Activated CD4-positive, alpha-beta T cell treated with anti-CD3 and anti-CD28 coated beads, Interleukin-2, amount 10 ng/mL, durations not matched to agents 7 days and 5 days (primary cell): ENCODE measurements around the gene LY6G6D. TPM values are rescaled to one million over a fixed set of nuclear protein-coding genes. Genes with fewer than 3 reads are reported as not detected.

ENCODE experiments used
- CTCF ChIA-PET: fragments of 350-600 bp; sonication (Branson Sonifier 250); formaldehyde crosslinking; loops from one replicate; lab custom pipeline; 2021; ENCODE audit warnings: antibody characterized with exemption; lab: Charles Lee
- POLR2A ChIA-PET: fragments of 350-600 bp; sonication (Branson Sonifier 250); formaldehyde crosslinking; loops from one replicate; lab custom pipeline; 2021; ENCODE audit warnings: antibody characterized with exemption; lab: Charles Lee
- DNase-seq: peaks from one replicate; pipeline ENCODE4 v3.0.0-alpha.2; 2020
- H3K27ac Mint-ChIP-seq: one replicate; pipeline ENCODE4 v1.8.0; 2021; ENCODE audit warnings: mild to moderate bottlenecking, moderate library complexity, mixed read lengths
- H3K27me3 Mint-ChIP-seq: one replicate; pipeline ENCODE4 v1.8.0; 2021; ENCODE audit warnings: mixed read lengths
- H3K36me3 Mint-ChIP-seq: one replicate; pipeline ENCODE4 v1.8.0; 2021; ENCODE audit warnings: low read depth, mixed read lengths
- H3K4me1 Mint-ChIP-seq: one replicate; pipeline ENCODE4 v1.8.0; 2021; ENCODE audit warnings: mixed read lengths
- H3K4me3 Mint-ChIP-seq: one replicate; pipeline ENCODE4 v1.8.0; 2021; ENCODE audit warnings: mild to moderate bottlenecking, moderate library complexity, mixed read lengths
- H3K9me3 Mint-ChIP-seq: one replicate; pipeline ENCODE4 v1.8.0; 2021; ENCODE audit warnings: mixed read lengths
- total RNA-seq, 2 experiments: library from RNA; stranded (reverse); gene quantifications; one replicate each; pipeline ENCODE4 v1.2.3, GENCODE V29; 2021

The LY6G6D gene
- total RNA-seq, 2 experiments from 2014 or later: not detected

DNA sequence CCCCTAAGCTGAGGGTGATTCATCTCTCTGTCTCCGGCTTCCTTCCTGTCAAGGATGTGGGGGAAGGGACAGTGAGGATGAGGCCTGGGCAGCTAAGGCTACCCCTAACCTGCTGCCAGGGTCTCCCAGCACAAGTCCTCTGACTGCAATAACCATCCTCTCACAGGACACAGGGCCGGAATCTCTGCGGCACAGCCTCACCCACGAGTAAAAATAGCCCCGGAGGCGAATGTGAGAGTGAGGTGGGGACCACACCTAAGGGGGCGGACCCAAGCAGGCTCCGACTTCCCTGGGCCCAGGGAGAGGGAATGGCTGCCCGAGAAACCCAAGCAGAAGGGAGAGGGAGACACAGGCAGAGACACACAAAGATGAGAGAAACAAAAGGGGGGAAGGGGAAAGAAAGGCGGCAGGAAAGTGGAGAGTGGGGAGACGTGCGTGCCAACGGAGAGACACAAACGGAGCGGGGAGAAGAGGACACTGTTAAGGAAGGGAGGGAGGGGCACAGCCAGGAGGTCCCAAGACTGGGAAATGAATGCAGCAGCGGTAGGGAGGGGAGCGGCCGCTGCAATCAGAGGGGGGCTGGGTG is 19.8 kb downstream of the LY6G6D start:
- H3K36me3 Mint-ChIP-seq: peaks cover 49% of the 10 kb centered on the region
- DNase-seq: peak; percentile 64
- CTCF ChIA-PET: interaction anchor here (0.6 to 2.2 kb wide), 7 partner anchors 9 to 158 kb away, joined by 3 to 17 read pairs (median 4); no protein-coding TSS in a partner anchor
- POLR2A ChIA-PET: interaction anchor here (2.7 kb wide), 1 partner anchor 92 kb away, joined by 9 read pairs; the partner anchor contains the start of gene HSPA1B
- H3K27me3 Mint-ChIP-seq: no peaks in the 10 kb centered on the region
- no peaks in the 10 kb centered on the region for H3K9me3 Mint-ChIP-seq
- peaks cover 69% of the 10 kb centered on the region for H3K4me1 Mint-ChIP-seq
- H3K27ac Mint-ChIP-seq: peak overlapping the region; percentile 96
- H3K4me3 Mint-ChIP-seq: peak overlapping the region; percentile 94

- CTCF ChIA-PET: interaction anchor here (0.7 to 2.3 kb wide), 5 partner anchors 9 to 128 kb away, joined by 3 to 17 read pairs (median 6); partner anchors contain the start of gene VWA7
- peaks cover 42% of the 10 kb centered on the region for H3K36me3 Mint-ChIP-seq
- H3K4me1 Mint-ChIP-seq: peaks cover 65% of the 10 kb centered on the region
- peak; percentile 85 for DNase-seq
- H3K4me3 Mint-ChIP-seq: peak within 1 kb of the TSS; percentile 94
- H3K27me3 Mint-ChIP-seq: no peaks in the 10 kb centered on the region
- peak within 1 kb of the TSS; percentile 96 for H3K27ac Mint-ChIP-seq
- no peaks in the 10 kb centered on the region for H3K9me3 Mint-ChIP-seq
- POLR2A ChIA-PET: interaction anchor here (0.6 to 2.7 kb wide), 4 partner anchors 11 to 91 kb away, joined by 3 to 9 read pairs (median 4); partner anchors contain the start of genes HSPA1B, LSM2 and VARS1
These were observed 21.0 kb downstream of the LY6G6D start, which contains the start of gene CLIC1 for GRCh38 chr6:31736021-31736767. CLIC1 (minus strand) TSS chr6:31736530; CDS start chr6:31736300, 230 bp downstream.

DNA sequence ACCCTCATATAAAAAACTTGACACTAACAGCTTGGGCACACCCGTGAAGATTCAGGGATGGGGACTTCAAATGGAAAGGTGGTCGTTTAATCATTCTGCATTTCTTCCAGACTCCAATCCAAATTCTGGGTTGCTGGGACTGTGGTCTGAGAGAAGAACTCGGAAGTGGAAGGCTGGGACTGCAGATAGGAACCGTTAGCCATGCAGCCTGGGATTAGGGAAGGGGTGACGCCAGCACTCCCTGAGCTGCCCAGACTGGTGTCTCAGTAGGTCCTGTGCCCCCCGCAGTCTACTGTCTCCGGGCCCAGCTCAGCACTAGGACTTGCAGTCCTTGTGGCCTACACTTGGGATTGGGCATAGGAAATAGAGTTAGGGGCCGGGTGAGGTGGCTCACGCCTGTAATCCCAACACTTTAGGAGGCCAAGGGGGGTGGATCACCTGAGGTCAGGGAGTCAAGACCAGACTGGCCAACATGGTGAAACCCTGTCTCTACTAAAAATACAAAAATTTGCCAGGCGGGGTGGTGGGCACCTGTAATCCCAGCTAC is 21.7 kb downstream of the LY6G6D start:
- peaks cover 68% of the 10 kb centered on the region for H3K4me1 Mint-ChIP-seq
- DNase-seq: no peak
- H3K27ac Mint-ChIP-seq: peak overlapping the region; percentile 96
- CTCF ChIA-PET: interaction anchor here (0.6 to 4.1 kb wide), 7 partner anchors 10 to 1237 kb away, joined by 3 to 21 read pairs (median 7); partner anchors contain the start of gene VWA7
- peak overlapping the region; percentile 94 for H3K4me3 Mint-ChIP-seq
- peaks cover 42% of the 10 kb centered on the region for H3K36me3 Mint-ChIP-seq
- H3K27me3 Mint-ChIP-seq: no peaks in the 10 kb centered on the region
- POLR2A ChIA-PET: interaction anchor here (0.6 to 2.7 kb wide), 4 partner anchors 11 to 90 kb away, joined by 3 to 9 read pairs (median 6); partner anchors contain the start of genes ABHD16A, HSPA1B and LSM2
- no peaks in the 10 kb centered on the region for H3K9me3 Mint-ChIP-seq

GRCh38 chr6:31737315-31737990 is 22.3 kb downstream of the LY6G6D start:
- Mint-ChIP-seq H3K4me3 (peak overlapping the region; percentile 94), H3K27me3 (no peaks in the 10 kb centered on the region), H3K9me3 (no peaks in the 10 kb centered on the region), H3K4me1 (peaks cover 65% of the 10 kb centered on the region), H3K27ac (peak overlapping the region; percentile 96), H3K36me3 (peaks cover 39% of the 10 kb centered on the region)
- DNase-seq: peak; percentile 39
- CTCF ChIA-PET: interaction anchor here (0.6 to 4.4 kb wide), 20 partner anchors 8 to 1237 kb away, joined by 3 to 26 read pairs (median 6); partner anchors contain the start of genes BAG6, DDAH2, HSPA1A and HSPA1L
- POLR2A ChIA-PET: interaction anchor here (0.5 to 2.7 kb wide), 8 partner anchors 10 to 115 kb away, joined by 3 to 9 read pairs (median 4); partner anchors contain the start of genes ABHD16A, HSPA1A, HSPA1B and HSPA1L

DNA sequence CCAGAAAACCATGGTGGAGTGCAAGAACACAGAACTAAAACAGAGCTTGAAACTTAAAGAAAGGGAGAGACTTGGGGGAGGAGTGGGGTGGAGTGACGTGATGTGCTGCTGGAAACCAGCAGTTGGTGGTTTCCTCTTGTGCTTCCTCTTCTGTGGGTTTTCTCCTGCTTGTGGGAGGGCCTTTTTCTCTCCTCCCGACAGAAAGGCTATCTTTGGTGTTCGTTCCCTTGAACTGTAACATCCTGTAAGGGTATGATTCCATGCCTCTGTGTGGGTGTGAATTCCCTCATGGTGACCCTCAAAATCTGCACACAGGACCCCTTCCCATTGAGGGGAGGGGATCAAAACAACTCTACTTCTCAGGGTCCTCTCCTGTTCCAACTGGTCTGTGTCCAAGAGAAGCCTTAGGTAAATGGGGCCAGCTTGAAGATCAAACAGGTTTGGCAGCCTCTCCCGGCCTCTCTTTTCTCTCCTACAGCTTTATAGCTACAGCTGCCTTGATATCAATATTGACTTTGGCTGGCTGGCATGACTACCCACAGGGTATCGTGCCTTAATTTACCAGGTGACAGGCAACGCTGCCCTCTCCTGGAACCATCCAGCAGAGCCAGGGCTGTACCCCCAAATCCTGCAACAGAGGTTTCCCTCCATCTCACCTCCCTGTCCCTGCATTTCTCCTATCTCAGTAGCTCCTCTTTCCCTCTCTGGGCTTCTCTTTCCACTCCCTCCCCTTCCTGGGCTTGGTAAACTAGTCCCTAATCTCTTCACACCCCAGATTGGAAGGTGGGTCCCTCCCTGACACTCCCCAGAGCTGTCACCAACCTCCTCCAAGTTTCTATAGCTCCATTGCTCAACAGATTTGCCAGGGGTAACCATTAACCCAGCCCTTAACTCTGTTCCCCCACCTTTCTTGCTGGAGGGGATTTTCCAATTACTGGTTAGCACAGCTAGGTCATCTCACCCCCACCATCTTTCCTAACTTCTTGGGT is 23.1 kb downstream of the LY6G6D start:
- DNase-seq: peak; percentile 85
- peak overlapping the region; percentile 96 for H3K27ac Mint-ChIP-seq
- POLR2A ChIA-PET: interaction anchor here (0.5 to 1.3 kb wide), 9 partner anchors 11 to 1795 kb away, joined by 3 to 5 read pairs (median 3); partner anchors contain the start of genes HSPA1A, HSPA1L, LSM2 and NEU1
- H3K27me3 Mint-ChIP-seq: no peaks in the 10 kb centered on the region
- H3K9me3 Mint-ChIP-seq: no peaks in the 10 kb centered on the region
- CTCF ChIA-PET: interaction anchor here (0.6 to 4.4 kb wide), 24 partner anchors 9 to 414 kb away, joined by 3 to 26 read pairs (median 5); partner anchors contain the start of genes BAG6, DDAH2, GPANK1 and HSPA1A
- peaks cover 44% of the 10 kb centered on the region for H3K36me3 Mint-ChIP-seq
- H3K4me1 Mint-ChIP-seq: peaks cover 65% of the 10 kb centered on the region
- H3K4me3 Mint-ChIP-seq: peak overlapping the region; percentile 94

- Mint-ChIP-seq H3K9me3 (no peaks in the 10 kb centered on the region), H3K27me3 (no peaks in the 10 kb centered on the region), H3K4me3 (peak within 1 kb of the TSS; percentile 94), H3K36me3 (peaks cover 37% of the 10 kb centered on the region), H3K4me1 (peaks cover 56% of the 10 kb centered on the region), H3K27ac (peak within 1 kb of the TSS; percentile 96)
- ChIA-PET POLR2A (interaction anchor here (0.6 to 1.3 kb wide), 4 partner anchors 10 to 123 kb away, joined by 3 to 7 read pairs (median 4); partner anchors contain the start of genes DDAH2, LSM2 and NEU1), CTCF (interaction anchor here (0.6 to 4.4 kb wide), 18 partner anchors 10 to 189 kb away, joined by 3 to 26 read pairs (median 4); partner anchors contain the start of genes BAG6, C6orf47, DDAH2 and GPANK1)
- peak; percentile 98 for DNase-seq
These were observed 24.7 kb downstream of the LY6G6D start, which contains the start of gene MSH5 for GRCh38 chr6:31739639-31740396. MSH5 (plus strand) TSS chr6:31740005; CDS start chr6:31740467, 462 bp downstream.

GRCh38 chr6:31740397-31741223 is 25.5 kb downstream of the LY6G6D start:
- Mint-ChIP-seq H3K4me1 (peaks cover 61% of the 10 kb centered on the region), H3K9me3 (no peaks in the 10 kb centered on the region), H3K27ac (peak overlapping the region; percentile 96), H3K4me3 (peak overlapping the region; percentile 88), H3K27me3 (no peaks in the 10 kb centered on the region), H3K36me3 (peaks cover 34% of the 10 kb centered on the region)
- CTCF ChIA-PET: interaction anchor here (0.6 to 4.4 kb wide), 13 partner anchors 11 to 111 kb away, joined by 3 to 26 read pairs (median 3); partner anchors contain the start of genes C6orf47, DDAH2, LY6G6D and VARS1
- DNase-seq: no peak
- POLR2A ChIA-PET: interaction anchor here (1.1 kb wide), 1 partner anchor 11 kb away, joined by 3 read pairs; the partner anchor contains the start of gene DDAH2

- POLR2A ChIA-PET: no interaction called here
- peaks cover 58% of the 10 kb centered on the region for H3K4me1 Mint-ChIP-seq
These were observed 26.7 kb downstream of the LY6G6D start for GRCh38 chr6:31741815-31742214.

GRCh38 chr6:31742894-31743293 is 27.7 kb downstream of the LY6G6D start:
- H3K9me3 Mint-ChIP-seq: no peaks in the 10 kb centered on the region
- H3K36me3 Mint-ChIP-seq: peaks cover 40% of the 10 kb centered on the region
- H3K4me3 Mint-ChIP-seq: no peak overlapping the region
- DNase-seq: no peak
- ChIA-PET CTCF (no interaction called here), POLR2A (no interaction called here)
- H3K27me3 Mint-ChIP-seq: no peaks in the 10 kb centered on the region
- peaks cover 47% of the 10 kb centered on the region for H3K4me1 Mint-ChIP-seq
- no peak overlapping the region for H3K27ac Mint-ChIP-seq

More at GRCh38 chr6:31741815-31742214, 26.7 kb downstream of the LY6G6D start:
- Mint-ChIP-seq H3K9me3 (no peaks in the 10 kb centered on the region), H3K4me3 (peak overlapping the region; percentile 2), H3K27me3 (no peaks in the 10 kb centered on the region), H3K27ac (peak overlapping the region; percentile 6), H3K36me3 (peaks cover 34% of the 10 kb centered on the region)
- CTCF ChIA-PET: interaction anchor here (4.4 kb wide), 1 partner anchor 89 kb away, joined by 14 read pairs; no protein-coding TSS in a partner anchor
- DNase-seq: no peak
